Suprapubic skin (tissue), 4 donors: ENCODE data around the gene TEAD1. TPM values are rescaled to one million over a fixed set of nuclear protein-coding genes. Genes with fewer than 3 reads are reported as not detected.

Experiments
- DNase-seq, 2 donors: peaks; one replicate each; pipeline ENCODE4 v3.0.0-alpha.2; 2019; ENCODE audit warnings: low spot score in 2 of 2
- H3K27ac ChIP-seq: fragments of 200-600 bp; sonication (generic); one replicate; pipeline ENCODE4 v1.5.1; 2019
- H3K27me3 ChIP-seq: fragments of 200-600 bp; sonication (generic); one replicate; pipeline ENCODE4 v1.5.1; 2019
- H3K36me3 ChIP-seq: fragments of 200-600 bp; sonication (generic); one replicate; pipeline ENCODE4 v1.5.1; 2019
- H3K4me1 ChIP-seq: fragments of 200-600 bp; sonication (generic); one replicate; pipeline ENCODE4 v1.5.1; 2019
- H3K4me3 ChIP-seq: fragments of 200-600 bp; sonication (generic); one replicate; pipeline ENCODE4 v1.5.1; 2019; ENCODE audit warnings: mild to moderate bottlenecking
- H3K9me3 ChIP-seq: fragments of 200-600 bp; sonication (generic); one replicate; pipeline ENCODE4 v1.5.1; 2019
- CTCF ChIP-seq, 2 donors: fragments of 200-600 bp in 1 of 2; fragments of 450-650 bp in 1 of 2; sonication (generic) in 1 of 2; IDR thresholded peaks; one replicate each; pipeline ENCODE4 v1.5.1; 2016 to 2019; ENCODE audit warnings: antibody characterized with exemption in 2 of 2, mild to moderate bottlenecking in 1 of 2, moderate library complexity in 1 of 2
- EP300 ChIP-seq: sonication (generic); formaldehyde crosslinking; IDR thresholded peaks from one replicate; pipeline ENCODE4 v1.6.1; 2017; ENCODE audit warnings: antibody characterized with exemption
- POLR2A ChIP-seq, 2 donors: fragments of 450-650 bp; IDR thresholded peaks; one replicate each; pipeline ENCODE4 v1.6.1; 2017; ENCODE audit warnings: antibody characterized with exemption in 2 of 2, mild to moderate bottlenecking in 2 of 2, moderate library complexity in 2 of 2
- POLR2AphosphoS5 ChIP-seq, 3 donors: sonication (generic); formaldehyde crosslinking; IDR thresholded peaks; one replicate each; pipeline ENCODE4 v1.6.1; 2017; ENCODE audit warnings: antibody characterized with exemption in 3 of 3
- WGBS: methylation state at CpG from one replicate; pipeline ENCODE4 v1.1.5; 2018; 5-methylcytosine and 5-hydroxymethylcytosine counted together
- total RNA-seq, 4 donors: library from RNA; depleted of rRNA; stranded (reverse); fragments of >200 nt; gene quantifications; one replicate each; pipeline ENCODE4 v1.1.0, GENCODE V29; 2016

The TEAD1 gene
- total RNA-seq, 4 donors from 2014 or later, result 60.3 to 84.8 (median 72.4) TPM

GRCh38 chr11:12882670-12883069 lies 208.4 kb downstream of the TEAD1 start:
- WGBS, result 98% methylated on average over 5 of the region's 5 CpGs
- H3K4me1 ChIP-seq, result no peaks in the 10 kb centered on the region
- no peak overlapping the region for H3K4me3 ChIP-seq
- H3K27ac ChIP-seq, result no peak overlapping the region
- H3K9me3 ChIP-seq, result no peaks in the 10 kb centered on the region
- no peaks in the 10 kb centered on the region for H3K27me3 ChIP-seq
- peaks cover 46% of the 10 kb centered on the region for H3K36me3 ChIP-seq
- no peak for DNase-seq
- no peak for TF ChIP-seq POLR2A (IDR thresholded peaks at IDR 0.05)
- TF ChIP-seq EP300, result no peak
- no peak for TF ChIP-seq POLR2AphosphoS5 (IDR thresholded peaks at IDR 0.05)
- TF ChIP-seq CTCF (IDR thresholded peaks at IDR 0.05), result no peak

GRCh38 chr11:12884751-12885318 lies 210.6 kb downstream of the TEAD1 start:
- Histone ChIP-seq H3K4me1 (peaks cover 5% of the 10 kb centered on the region), H3K9me3 (no peaks in the 10 kb centered on the region), H3K4me3 (no peak overlapping the region), H3K27ac (no peak overlapping the region), H3K27me3 (no peaks in the 10 kb centered on the region), H3K36me3 (peaks cover 41% of the 10 kb centered on the region)
- DNase-seq, result no peak
- WGBS, result 87% methylated on average over 5 of the region's 5 CpGs
- TF ChIP-seq CTCF (IDR thresholded peaks at IDR 0.05) (no peak), POLR2AphosphoS5 (IDR thresholded peaks at IDR 0.05) (no peak), POLR2A (IDR thresholded peaks at IDR 0.05) (no peak), EP300 (no peak)

- Histone ChIP-seq H3K4me3 (no peak overlapping the region), H3K36me3 (peaks cover 31% of the 10 kb centered on the region), H3K4me1 (peaks cover 5% of the 10 kb centered on the region), H3K27ac (no peak overlapping the region), H3K27me3 (no peaks in the 10 kb centered on the region), H3K9me3 (no peaks in the 10 kb centered on the region)
- TF ChIP-seq POLR2A (IDR thresholded peaks at IDR 0.05) (no peak), POLR2AphosphoS5 (IDR thresholded peaks at IDR 0.05) (no peak), CTCF (IDR thresholded peaks at IDR 0.05) (no peak), EP300 (no peak)
- WGBS, result 72% methylated on average over 8 of the region's 8 CpGs
- DNase-seq, result no peak
These were observed 211.6 kb downstream of the TEAD1 start for GRCh38 chr11:12885717-12886239.

- Histone ChIP-seq H3K27me3 (no peaks in the 10 kb centered on the region), H3K36me3 (peaks cover 24% of the 10 kb centered on the region), H3K9me3 (no peaks in the 10 kb centered on the region), H3K4me1 (peaks cover 5% of the 10 kb centered on the region), H3K4me3 (no peak overlapping the region), H3K27ac (no peak overlapping the region)
- no peak for DNase-seq
- TF ChIP-seq CTCF (IDR thresholded peaks at IDR 0.05) (no peak), POLR2A (IDR thresholded peaks at IDR 0.05) (no peak), POLR2AphosphoS5 (IDR thresholded peaks at IDR 0.05) (no peak), EP300 (no peak)
These were observed 212.3 kb downstream of the TEAD1 start for GRCh38 chr11:12886508-12886907.

GRCh38 chr11:12888525-12889158 lies 214.4 kb downstream of the TEAD1 start:
- DNase-seq, result peak; percentile 82 to 89
- Histone ChIP-seq H3K4me3 (no peak overlapping the region), H3K9me3 (no peaks in the 10 kb centered on the region), H3K36me3 (peaks cover 9% of the 10 kb centered on the region), H3K27me3 (no peaks in the 10 kb centered on the region), H3K27ac (peak overlapping the region; percentile 59), H3K4me1 (peaks cover 9% of the 10 kb centered on the region)
- 12% methylated on average over 6 of the region's 6 CpGs for WGBS
- TF ChIP-seq POLR2A (IDR thresholded peaks at IDR 0.05) (no peak), POLR2AphosphoS5 (IDR thresholded peaks at IDR 0.05) (no peak), CTCF (IDR thresholded peaks at IDR 0.05) (peak; percentile 54 to 55), EP300 (no peak)
